ENCODE results near the gene SRP72. TPM values are rescaled to one million over a fixed set of nuclear protein-coding genes. Genes with fewer than 3 reads are reported as not detected.

The SRP72 gene
- total RNA-seq, 2 donors from 2014 or later: 39.4 to 75.8 TPM

- Histone ChIP-seq H3K27me3 (no peaks in the 10 kb centered on the region), H3K4me1 (peaks cover 5% of the 10 kb centered on the region), H3K36me3 (replicated peaks in 1 of 2; ENCODE audit: insufficient read depth in 1 of 2, low read depth in 2 of 2) (no peaks in the 10 kb centered on the region), H3K27ac (peak overlapping the region in 1 of 4 donors; percentile 59), H3K9me3 (no peaks in the 10 kb centered on the region), H3K4me3 (no peak overlapping the region)
- 1 to 4% methylated on average over 30 to 33 of the region's 33 CpGs for WGBS, 2 donors
- TF ChIP-seq CTCF (IDR thresholded peaks at IDR 0.05) (peak; percentile 91 to 99 (median 98)), POLR2A (IDR thresholded peaks at IDR 0.05) (peak in 2 of 3 donors; percentile 33 to 56)
- intact Hi-C loops (cut with DNase I): no loop called here
- peak; percentile 92 to 94 (median 92) for DNase-seq
- ATAC-seq: peak; percentile 100
These were observed 77.2 kb downstream of the SRP72 start for GRCh38 chr4:56544573-56545131.

GRCh38 chr4:56550642-56551041 is 83.2 kb downstream of the SRP72 start:
- intact Hi-C loops (cut with DNase I): no loop called here
- Histone ChIP-seq H3K9me3 (no peaks in the 10 kb centered on the region), H3K4me1 (no peaks in the 10 kb centered on the region), H3K27ac (no peak overlapping the region), H3K4me3 (no peak overlapping the region), H3K36me3 (replicated peaks in 1 of 2; ENCODE audit: insufficient read depth in 1 of 2, low read depth in 2 of 2) (no peaks in the 10 kb centered on the region), H3K27me3 (no peaks in the 10 kb centered on the region)
- TF ChIP-seq POLR2A (IDR thresholded peaks at IDR 0.05) (no peak), CTCF (IDR thresholded peaks at IDR 0.05) (no peak)
- DNase-seq (no peak), ATAC-seq (no peak)
- WGBS, 2 donors: 55 to 65% methylated on average over 8 of the region's 8 CpGs

- Histone ChIP-seq H3K27me3 (no peaks in the 10 kb centered on the region), H3K4me3 (no peak overlapping the region), H3K4me1 (no peaks in the 10 kb centered on the region), H3K9me3 (no peaks in the 10 kb centered on the region), H3K27ac (no peak overlapping the region), H3K36me3 (replicated peaks in 1 of 2; ENCODE audit: insufficient read depth in 1 of 2, low read depth in 2 of 2) (no peaks in the 10 kb centered on the region)
- DNase-seq (no peak), ATAC-seq (no peak)
- WGBS, 2 donors: 70 to 95% methylated on average over 2 of the region's 2 CpGs
- no peak for TF ChIP-seq POLR2A (IDR thresholded peaks at IDR 0.05)
- TF ChIP-seq CTCF (IDR thresholded peaks at IDR 0.05): no peak
- intact Hi-C loops (cut with DNase I): no loop called here
These were observed 84.1 kb downstream of the SRP72 start for GRCh38 chr4:56551516-56551915.

DNA sequence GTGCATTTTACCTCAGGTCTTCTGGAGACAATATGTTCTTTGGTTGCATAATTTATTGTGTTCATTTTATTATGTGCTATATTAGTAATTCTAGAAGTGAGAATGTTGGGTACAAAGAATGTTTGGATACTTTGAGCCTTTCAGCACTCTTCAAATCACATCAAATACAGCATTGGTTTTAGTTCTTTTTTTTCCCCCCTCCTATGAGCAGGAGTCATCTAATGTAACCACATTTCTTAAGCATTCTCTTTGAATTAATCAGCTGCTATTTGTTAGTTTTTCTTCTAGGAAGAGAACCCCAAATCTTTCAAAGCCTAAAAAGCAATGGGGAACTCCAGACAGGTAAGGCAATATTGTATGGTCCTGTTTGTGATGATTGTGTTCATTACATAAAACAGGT is 84.9 kb downstream of the SRP72 start:
- intact Hi-C loops (cut with DNase I): no loop called here
- Histone ChIP-seq H3K27ac (no peak overlapping the region), H3K27me3 (no peaks in the 10 kb centered on the region), H3K9me3 (no peaks in the 10 kb centered on the region), H3K36me3 (replicated peaks in 1 of 2; ENCODE audit: insufficient read depth in 1 of 2, low read depth in 2 of 2) (no peaks in the 10 kb centered on the region), H3K4me1 (no peaks in the 10 kb centered on the region), H3K4me3 (no peak overlapping the region)
- ATAC-seq: no peak
- no peak for DNase-seq
- TF ChIP-seq CTCF (IDR thresholded peaks at IDR 0.05) (no peak), POLR2A (IDR thresholded peaks at IDR 0.05) (no peak)

Other genes starting within 250 kb of the SRP72 start
- gene AASDH, start 80.1 kb upstream of the SRP72 start, total RNA-seq: 10 to 100 TPM in 1 of 2 donors, 1 to 10 TPM in 1; 5.4 to 33.6 TPM
- gene PPAT, start 32.0 kb upstream of the SRP72 start, total RNA-seq: 1 to 10 TPM; 3.3 to 4.9 TPM
- 10 to 100 TPM; 15.0 to 17.1 TPM for gene PAICS, start 31.4 kb upstream of the SRP72 start, total RNA-seq
- gene ARL9, start 38.2 kb downstream of the SRP72 start, total RNA-seq: not detected
- gene HOPX, start 213.7 kb downstream of the SRP72 start, total RNA-seq: 1 to 10 TPM in 1 of 2 donors, not detected in 1; 1.6 TPM

Measured in body of pancreas (tissue), 4 donors.